Adrenal gland (tissue), 12 donors: ENCODE measurements around the gene GNS. TPM values are rescaled to one million over a fixed set of nuclear protein-coding genes. Genes with fewer than 3 reads are reported as not detected.
A peak's percentile ranks its signal among the peaks of the same experiment; 100 is the strongest.

Experiments used
- DNase-seq, 7 donors: peaks; one replicate each; pipeline ENCODE4 v3.0.0-alpha.2; 2019 to 2020
- H3K27ac ChIP-seq, 5 donors: fragments of 200-600 bp; sonication (generic) in 4 of 5; 1 replicate in 3 of 5; 2 replicates in 2 of 5; pipeline versions ENCODE4 v1.5.1 to v1.8.0; 2016 to 2020; ENCODE audit warnings: mild to moderate bottlenecking in 1 of 5
- H3K27me3 ChIP-seq: fragments of 200-600 bp; 2 replicates; pipeline ENCODE4 v1.8.0; 2021
- H3K36me3 ChIP-seq, 2 donors: fragments of 200-600 bp; replicated peaks in 1 of 2; 1 replicate in 1 of 2; 2 replicates in 1 of 2; pipeline versions ENCODE4 v1.5.1 to v1.8.0; 2018 to 2022
- H3K4me1 ChIP-seq, 2 donors: fragments of 200-600 bp; replicated peaks in 1 of 2; 1 replicate in 1 of 2; 2 replicates in 1 of 2; pipeline versions ENCODE4 v1.5.1 to v1.8.0; 2018 to 2021
- H3K4me3 ChIP-seq, 4 donors: fragments of 200-600 bp; sonication (generic) in 3 of 4; one replicate each; pipeline ENCODE4 v1.5.1; 2016 to 2018
- H3K9me3 ChIP-seq, 3 donors: fragments of 200-600 bp; sonication (generic) in 1 of 3; replicated peaks in 1 of 3; 1 replicate in 2 of 3; 2 replicates in 1 of 3; pipeline versions ENCODE4 v1.5.1 to v1.8.0; 2016 to 2021
- POLR2A ChIP-seq, 2 donors: fragments of 450-650 bp; IDR thresholded peaks; one replicate each; pipeline ENCODE4 v1.6.1; 2017; ENCODE audit warnings: antibody characterized with exemption in 2 of 2, mild to moderate bottlenecking in 2 of 2, moderate library complexity in 1 of 2
- WGBS, 4 donors: extraction: QIAGEN DNeasy Blood & Tissue Kit in 2 of 4; methylation state at CpG; one replicate each; pipeline versions ENCODE4 v1.1.5 to v1.1.7; 2013 to 2017; 5-methylcytosine and 5-hydroxymethylcytosine counted together
- intact Hi-C, 2 donors: fragments of 100-400 bp; cut with DNase I; formaldehyde crosslinking; loops; one replicate each; pipeline versions ENCODE4 v1.14.1 to v1.15.0; 2022 to 2023
- polyA plus RNA-seq, 3 donors: library from polyadenylated mRNA; stranded (reverse); fragments of 200-250 nt in 2 of 3; fragments of 350-450 nt in 1 of 3; fragmentation: Illumina TruSeq in 1 of 3; extraction: RNeasy Lipid Tissue Mini Kit (QIAGEN cat#74804) in 1 of 3; gene quantifications; one replicate each; pipeline ENCODE4 v1.2.3, GENCODE V29; 2013 to 2014
- total RNA-seq, 9 donors: library from RNA; depleted of rRNA in 4 of 9; stranded (reverse); fragments of >200 nt in 4 of 9; fragments of 120-200 nt in 1 of 9; fragmentation: NEBNext Ultra II Directional in 1 of 9; extraction: Animal tissue kit (Norgen Biotek cat#: 25700) in 1 of 9; gene quantifications; one replicate each; pipeline versions ENCODE4 v1.1.0 to v1.2.4, GENCODE V29; 2013 to 2023
- TF ChIP-seq, protein P1 (sequence below), 6 experiments: fragments of 450-650 bp in 4 of 6; fragments of 200-600 bp in 2 of 6; sonication (generic) in 1 of 6; IDR thresholded peaks; 1 replicate in 5 of 6; 2 replicates in 1 of 6; pipeline versions ENCODE4 v1.5.1 to v1.8.0; 2016 to 2021; ENCODE audit warnings: antibody characterized with exemption in 6 of 6, mild to moderate bottlenecking in 2 of 6, moderate library complexity in 1 of 6
- donor health status: healthy with polysubstance abuse.
- donor health status: Bipolar disorder and iron deficiency.
- donor health status: DM: yes; HTN: yes; CAD: no.
- donor health status: DM: no; HTN: no; CAD: no.
- donor health status: DM: no; HTN: no; CAD: no.
- donor health status: DM: yes; HTN: yes; CAD: no.

The GNS gene
- total and polyA plus RNA-seq, 12 donors, result 44.3 to 647 (median 567) TPM

DNA sequence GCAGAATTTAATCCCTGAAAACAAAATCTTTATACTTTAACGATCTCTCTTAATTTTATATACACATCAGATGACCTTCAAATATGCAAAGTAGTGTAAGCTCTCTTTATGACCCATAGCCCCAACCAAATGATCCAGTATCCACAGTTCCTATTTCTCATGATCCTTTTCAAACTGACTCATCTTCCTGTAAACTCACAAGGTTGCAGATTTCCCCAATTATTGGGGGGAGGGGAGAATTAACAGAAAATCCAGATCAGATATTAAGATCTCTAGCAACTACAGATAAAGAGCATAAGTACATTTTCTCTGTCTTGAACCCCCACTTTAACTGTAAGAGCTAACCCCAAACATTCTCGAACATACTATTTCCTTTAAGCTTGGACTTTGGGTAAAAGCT is 12.5 kb downstream of the GNS start:
- Histone ChIP-seq H3K27me3 (no peaks in the 10 kb centered on the region), H3K9me3 (no peaks in the 10 kb centered on the region), H3K4me1 (peaks cover 43 to 47% of the 10 kb centered on the region in 2 donors), H3K4me3 (no peak overlapping the region), H3K36me3 (peaks cover 0 to 62% of the 10 kb centered on the region in 2 donors), H3K27ac (peak overlapping the region in 4 of 5 donors; percentile 18 to 85 (median 61))
- intact Hi-C loops, result no loop called here
- DNase-seq, result no peak
- 39 to 51% (median 45%) methylated on average over 2 of the region's 2 CpGs for WGBS, 4 donors
- TF ChIP-seq POLR2A (IDR thresholded peaks at IDR 0.05), result no peak
- TF ChIP-seq, protein P1, sequence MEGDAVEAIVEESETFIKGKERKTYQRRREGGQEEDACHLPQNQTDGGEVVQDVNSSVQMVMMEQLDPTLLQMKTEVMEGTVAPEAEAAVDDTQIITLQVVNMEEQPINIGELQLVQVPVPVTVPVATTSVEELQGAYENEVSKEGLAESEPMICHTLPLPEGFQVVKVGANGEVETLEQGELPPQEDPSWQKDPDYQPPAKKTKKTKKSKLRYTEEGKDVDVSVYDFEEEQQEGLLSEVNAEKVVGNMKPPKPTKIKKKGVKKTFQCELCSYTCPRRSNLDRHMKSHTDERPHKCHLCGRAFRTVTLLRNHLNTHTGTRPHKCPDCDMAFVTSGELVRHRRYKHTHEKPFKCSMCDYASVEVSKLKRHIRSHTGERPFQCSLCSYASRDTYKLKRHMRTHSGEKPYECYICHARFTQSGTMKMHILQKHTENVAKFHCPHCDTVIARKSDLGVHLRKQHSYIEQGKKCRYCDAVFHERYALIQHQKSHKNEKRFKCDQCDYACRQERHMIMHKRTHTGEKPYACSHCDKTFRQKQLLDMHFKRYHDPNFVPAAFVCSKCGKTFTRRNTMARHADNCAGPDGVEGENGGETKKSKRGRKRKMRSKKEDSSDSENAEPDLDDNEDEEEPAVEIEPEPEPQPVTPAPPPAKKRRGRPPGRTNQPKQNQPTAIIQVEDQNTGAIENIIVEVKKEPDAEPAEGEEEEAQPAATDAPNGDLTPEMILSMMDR (IDR thresholded peaks at IDR 0.05), result no peak

DNA sequence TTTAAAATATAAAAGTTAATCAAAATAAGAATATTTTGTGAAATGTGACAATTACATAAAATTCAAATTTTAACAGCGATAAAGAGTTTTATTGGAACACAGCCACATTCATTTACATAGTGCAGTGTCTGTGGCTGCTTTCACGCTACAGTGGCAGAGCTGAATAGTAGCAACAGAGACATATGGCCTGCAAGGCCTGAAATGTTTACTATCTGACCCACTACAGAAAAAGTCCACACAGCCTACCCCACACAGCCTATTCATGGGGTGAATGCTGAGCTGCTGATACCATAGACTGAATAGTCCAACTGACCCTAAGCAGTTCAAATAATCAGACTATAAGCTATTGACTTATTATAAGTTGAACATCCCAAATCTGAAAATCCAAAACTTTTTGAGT is 13.2 kb downstream of the GNS start:
- 71 to 84% (median 80%) methylated on average over 2 of the region's 2 CpGs for WGBS, 4 donors
- Histone ChIP-seq H3K4me3 (no peak overlapping the region), H3K27me3 (no peaks in the 10 kb centered on the region), H3K27ac (peak overlapping the region in 4 of 5 donors; percentile 18 to 85 (median 61)), H3K4me1 (peaks cover 43 to 47% of the 10 kb centered on the region in 2 donors), H3K9me3 (no peaks in the 10 kb centered on the region), H3K36me3 (peaks cover 0 to 62% of the 10 kb centered on the region in 2 donors)
- DNase-seq, result no peak
- TF ChIP-seq, protein P1 (IDR thresholded peaks at IDR 0.05), result no peak
- no peak for TF ChIP-seq POLR2A (IDR thresholded peaks at IDR 0.05)
- intact Hi-C loops, result no loop called here

DNA sequence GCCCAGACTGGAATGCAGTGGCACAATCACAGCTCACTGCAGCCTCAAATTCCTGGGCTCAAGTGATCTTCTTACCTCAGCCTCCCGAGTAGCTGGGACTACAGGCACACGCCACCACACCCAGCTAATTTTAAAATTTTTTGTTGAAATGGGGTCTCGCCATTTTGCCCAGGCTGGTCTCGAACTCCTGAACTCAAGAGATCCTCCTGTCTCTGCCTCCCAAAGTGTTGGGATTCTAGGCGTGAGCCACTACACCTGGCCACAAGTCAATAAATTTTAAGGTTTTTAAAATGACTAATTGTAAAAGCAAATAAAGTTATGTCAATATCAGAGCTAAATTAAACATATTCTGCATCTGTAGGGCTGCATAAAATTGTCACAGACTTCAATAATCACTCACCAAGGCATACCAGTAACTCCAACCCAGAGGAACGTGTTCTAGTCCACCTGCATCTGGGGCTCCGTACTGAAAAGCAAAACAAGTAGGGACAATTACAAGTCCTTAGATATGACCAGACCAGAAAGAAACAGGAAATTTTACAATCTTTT is 13.9 kb downstream of the GNS start:
- peak in 2 of 7 donors; percentile 39 to 43 for DNase-seq
- H3K9me3 ChIP-seq, result no peaks in the 10 kb centered on the region
- no peak overlapping the region for H3K4me3 ChIP-seq
- intact Hi-C loops, result no loop called here
- H3K27ac ChIP-seq, result peak overlapping the region; percentile 4 to 85 (median 57)
- no peaks in the 10 kb centered on the region for H3K27me3 ChIP-seq
- H3K4me1 ChIP-seq, result peaks cover 43 to 47% of the 10 kb centered on the region in 2 donors
- 74 to 79% (median 78%) methylated on average over 7 of the region's 7 CpGs for WGBS, 4 donors
- TF ChIP-seq POLR2A (IDR thresholded peaks at IDR 0.05), result no peak
- TF ChIP-seq, protein P1 (IDR thresholded peaks at IDR 0.05), result no peak
- peaks cover 0 to 60% of the 10 kb centered on the region in 2 donors for H3K36me3 ChIP-seq

DNA sequence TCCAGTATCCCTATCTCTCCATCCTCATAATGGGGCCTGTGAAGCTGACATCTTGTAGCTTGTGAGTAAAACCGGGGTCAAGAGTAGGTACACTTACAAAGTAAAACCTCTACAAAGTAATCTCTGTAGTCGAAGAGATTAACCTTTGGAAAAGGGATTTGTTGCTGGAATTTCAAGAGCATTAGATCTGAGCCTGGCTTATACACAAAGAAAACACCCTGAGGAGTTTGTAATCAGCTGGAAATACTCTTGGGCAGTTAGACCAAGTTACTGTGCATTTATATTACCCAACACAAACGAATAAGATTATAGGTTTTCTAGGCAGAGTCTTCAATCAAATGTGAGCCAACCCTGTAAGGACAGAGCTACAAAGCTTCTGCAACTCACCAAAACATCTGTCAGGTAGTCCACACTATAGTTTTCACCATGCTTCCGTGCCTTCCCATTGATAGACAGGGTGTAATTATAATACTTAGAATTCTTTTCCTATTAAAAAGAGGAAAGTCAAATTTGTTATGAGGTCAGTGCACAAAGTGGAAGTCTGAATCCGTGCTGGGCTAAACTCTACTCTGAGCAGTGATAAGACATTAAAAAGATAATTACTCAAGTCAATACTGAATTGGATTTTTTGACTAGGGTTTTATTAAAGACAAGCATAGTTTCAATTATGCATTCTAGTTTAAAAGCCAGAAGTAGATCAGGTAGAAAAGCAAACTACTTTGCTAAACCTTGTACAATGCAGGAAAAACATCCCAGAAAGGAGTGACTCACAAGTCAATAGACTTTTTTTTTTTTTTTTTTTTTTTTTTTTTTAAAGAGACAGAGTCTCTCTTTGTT is 14.6 kb downstream of the GNS start:
- intact Hi-C loops, result no loop called here
- peak in 1 of 2 donors; percentile 5 for TF ChIP-seq POLR2A (IDR thresholded peaks at IDR 0.05)
- TF ChIP-seq, protein P1 (IDR thresholded peaks at IDR 0.05), result no peak
- H3K27ac ChIP-seq, result peak overlapping the region; percentile 50 to 83 (median 58)
- peak overlapping the region in 1 of 4 donors; percentile 36 for H3K4me3 ChIP-seq
- peaks cover 0 to 60% of the 10 kb centered on the region in 2 donors for H3K36me3 ChIP-seq
- H3K27me3 ChIP-seq, result no peaks in the 10 kb centered on the region
- DNase-seq, result no peak
- 45 to 52% (median 47%) methylated on average over 5 of the region's 5 CpGs for WGBS, 4 donors
- H3K4me1 ChIP-seq, result peaks cover 43 to 47% of the 10 kb centered on the region in 2 donors
- no peaks in the 10 kb centered on the region for H3K9me3 ChIP-seq
